Stimulated activated CD8-positive, alpha-beta memory T cell treated with anti-CD3 and anti-CD28 coated beads, Interleukin-2, amount 100 ng/mL, for 48 hours (primary cell): Measurements from ENCODE around the gene NCKAP5.

Source experiments
- DNase-seq, 2 donors: peaks; one replicate each; pipeline ENCODE4 v3.0.0-alpha.2; 2020; ENCODE audit warnings: low read depth in 2 of 2

Gene NCKAP5

GRCh38 chr2:133086176-133086575, 482.1 kb downstream of the NCKAP5 start:
- no peak for DNase-seq

DNA sequence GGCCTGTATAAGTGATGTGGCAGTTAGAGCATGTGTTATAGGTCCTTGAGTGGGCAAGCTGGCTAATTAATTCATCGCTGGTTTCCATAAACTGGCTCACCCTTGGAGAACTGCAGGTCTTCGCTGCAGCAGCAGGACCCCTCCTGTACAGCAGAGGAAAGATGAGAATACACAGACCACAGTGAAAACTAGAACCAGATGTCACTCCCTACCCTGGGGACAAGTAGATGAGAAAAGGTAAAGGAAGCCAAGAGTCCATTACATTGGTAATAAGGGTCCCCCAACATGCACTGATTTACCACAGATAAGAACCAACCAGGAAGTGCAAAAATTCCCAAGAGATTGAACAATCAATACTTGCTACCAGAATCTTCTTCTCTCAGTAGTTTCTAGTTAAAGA, 482.6 kb downstream of the NCKAP5 start:
- no peak for DNase-seq

- no peak for DNase-seq
Measured at GRCh38 chr2:133082034-133082433, 486.2 kb downstream of the NCKAP5 start.

GRCh38 chr2:133080822-133081221, 487.4 kb downstream of the NCKAP5 start:
- DNase-seq, result no peak

GRCh38 chr2:133078667-133079411, 489.4 kb downstream of the NCKAP5 start:
- DNase-seq, result no peak

DNA sequence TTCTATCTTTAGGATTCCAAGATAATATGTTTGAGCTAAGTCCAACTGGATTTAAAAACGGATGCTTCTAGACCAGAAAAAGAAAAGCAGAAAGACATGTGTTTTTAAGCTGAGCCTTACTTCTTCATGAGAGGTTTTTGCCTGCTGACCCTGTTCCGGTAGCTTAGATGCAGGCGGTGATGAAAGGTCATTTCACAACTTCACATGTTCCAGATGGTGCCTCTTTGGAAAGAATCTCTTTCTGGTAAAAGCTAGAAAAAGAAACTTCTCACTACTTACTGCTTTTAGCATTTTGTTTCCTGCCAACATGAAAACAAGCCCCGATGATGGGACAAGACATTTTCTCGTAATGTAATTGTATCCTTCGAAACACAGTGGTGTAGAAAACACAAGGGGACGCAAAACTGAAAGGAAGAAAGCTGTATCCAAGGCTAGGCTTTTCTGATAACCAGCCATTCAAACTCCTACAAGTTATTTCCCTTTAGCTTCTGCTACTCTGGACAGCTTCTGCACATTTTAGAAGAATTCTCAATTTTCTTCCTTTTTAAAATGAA, 490.9 kb downstream of the NCKAP5 start:
- DNase-seq, result no peak

- no peak for DNase-seq
Measured at GRCh38 chr2:133072837-133073694, 495.2 kb downstream of the NCKAP5 start.

GRCh38 chr2:133063775-133064174, 504.5 kb downstream of the NCKAP5 start:
- DNase-seq, result no peak

DNA sequence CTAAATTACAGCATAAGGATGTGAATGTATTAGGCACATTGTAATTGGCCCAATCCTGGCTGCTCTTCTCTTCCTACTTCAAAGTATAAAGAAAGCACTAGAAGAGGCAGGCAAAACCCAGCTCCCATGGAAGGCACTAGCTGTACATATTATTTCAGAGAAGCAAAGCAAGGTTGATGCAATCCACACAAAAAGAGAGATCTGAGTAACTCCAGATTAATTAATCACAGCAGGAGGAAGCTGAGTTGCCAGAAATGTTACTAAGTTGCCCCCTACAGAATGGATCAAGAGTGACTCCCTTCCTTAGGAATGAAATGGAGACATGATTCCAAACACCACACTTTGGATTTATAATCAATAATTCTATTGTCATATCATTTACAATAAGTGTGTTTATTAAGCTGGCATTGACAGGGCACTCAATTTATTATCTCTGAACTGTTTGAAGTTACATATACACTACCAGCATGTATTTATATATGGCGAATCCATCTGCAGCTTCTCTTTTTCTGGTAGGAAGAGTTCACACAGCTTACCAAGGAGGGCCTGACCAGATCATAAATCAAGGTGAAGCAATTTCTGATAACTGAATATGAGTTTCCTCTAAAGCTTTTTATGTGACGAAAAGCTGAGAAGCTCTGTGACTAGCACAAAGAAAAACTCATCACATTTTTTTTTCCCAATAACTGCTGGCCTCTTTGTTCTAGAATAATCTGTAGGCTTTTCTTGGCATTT, 505.2 kb downstream of the NCKAP5 start:
- no peak for DNase-seq

GRCh38 chr2:133061874-133062593, 506.2 kb downstream of the NCKAP5 start:
- DNase-seq, result no peak

GRCh38 chr2:133054297-133054696, 514.0 kb downstream of the NCKAP5 start:
- no peak for DNase-seq

GRCh38 chr2:133053541-133053940, 514.7 kb downstream of the NCKAP5 start:
- DNase-seq, result no peak

GRCh38 chr2:133045787-133046186, 522.5 kb downstream of the NCKAP5 start:
- no peak for DNase-seq

GRCh38 chr2:133044556-133044955, 523.7 kb downstream of the NCKAP5 start:
- no peak for DNase-seq

DNA sequence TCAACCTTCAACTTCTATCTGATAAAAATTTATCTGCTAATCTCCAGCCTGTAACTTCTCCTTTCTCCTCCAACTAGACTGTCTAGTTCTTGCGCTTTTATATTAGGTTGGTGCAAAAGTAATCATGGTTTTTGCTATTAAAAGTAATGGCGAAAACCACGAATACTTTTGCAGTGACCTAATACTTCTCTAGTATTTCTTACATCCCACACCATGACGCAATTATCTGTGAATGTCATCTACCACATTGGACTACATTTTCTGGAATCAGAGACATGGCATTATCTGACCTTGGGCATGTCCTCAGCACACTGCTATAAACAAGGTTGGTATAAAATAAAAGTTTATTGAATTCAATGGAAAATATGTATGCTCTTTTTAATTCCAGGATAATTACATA, 528.1 kb downstream of the NCKAP5 start:
- no peak for DNase-seq

- DNase-seq, result no peak
Measured at GRCh38 chr2:133039531-133039930, 528.7 kb downstream of the NCKAP5 start.

- no peak for DNase-seq
Measured at GRCh38 chr2:133026536-133027177, 541.6 kb downstream of the NCKAP5 start.

DNA sequence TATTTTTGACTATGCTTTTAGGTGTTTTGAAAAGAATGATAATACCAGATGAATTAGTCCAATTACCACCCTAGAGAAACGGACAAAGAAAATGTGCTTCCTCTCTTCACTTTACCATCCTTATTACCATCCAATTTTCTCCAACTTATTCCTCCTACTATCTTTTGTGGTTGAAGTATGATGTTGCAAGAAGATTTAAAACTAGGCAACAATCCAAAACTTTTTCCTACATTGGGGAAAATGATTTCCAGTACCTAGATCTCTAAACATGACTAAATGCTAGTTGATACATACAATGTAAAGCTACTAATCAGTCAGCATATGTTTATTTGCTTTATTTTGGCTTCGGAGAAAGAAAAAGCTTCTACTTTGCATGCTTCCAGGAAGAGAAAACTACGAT, 543.3 kb downstream of the NCKAP5 start:
- no peak for DNase-seq

GRCh38 chr2:133012847-133013734, 555.2 kb downstream of the NCKAP5 start:
- no peak for DNase-seq

DNA sequence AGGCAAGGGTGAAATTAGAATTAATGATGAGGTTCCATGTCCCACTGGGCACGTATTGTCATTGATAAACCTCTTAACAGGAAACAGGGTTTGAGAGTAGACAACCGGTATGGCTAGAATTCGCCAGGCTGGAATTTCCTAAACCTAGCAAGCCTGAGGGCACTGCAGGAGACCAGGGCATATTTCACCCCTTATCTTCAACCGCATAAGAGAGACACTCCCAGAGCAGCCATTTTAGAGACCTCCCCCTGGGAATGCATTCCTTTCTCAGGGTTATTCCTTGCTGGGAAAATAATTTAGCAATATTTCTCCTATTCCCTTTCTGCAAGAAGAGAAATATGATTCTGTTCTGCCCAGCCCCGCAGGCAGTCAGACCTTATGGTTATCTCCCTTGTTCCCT, 563.6 kb downstream of the NCKAP5 start:
- DNase-seq, result no peak
